GM19035 (cell line): ENCODE data around the gene FAM20B.

Source experiments
- ATAC-seq: cut with Tn5 transposase; IDR thresholded peaks from one replicate; pipeline ENCODE4 v1.9.1; 2021; ENCODE audit not compliant: unreplicated experiment

The FAM20B gene

GRCh38 chr1:179047636-179047997, 21.9 kb downstream of the FAM20B start:
- no peak for ATAC-seq

GRCh38 chr1:179048339-179049124, 22.8 kb downstream of the FAM20B start:
- no peak for ATAC-seq

GRCh38 chr1:179052776-179053175, 27.1 kb downstream of the FAM20B start:
- no peak for ATAC-seq

GRCh38 chr1:179053486-179053885, 27.8 kb downstream of the FAM20B start:
- ATAC-seq: no peak

GRCh38 chr1:179055937-179056336, 30.2 kb downstream of the FAM20B start:
- no peak for ATAC-seq

GRCh38 chr1:179058487-179059483, 33.1 kb downstream of the FAM20B start:
- ATAC-seq: no peak

GRCh38 chr1:179061360-179062282, 35.9 kb downstream of the FAM20B start:
- no peak for ATAC-seq

GRCh38 chr1:179066471-179066870, 40.8 kb downstream of the FAM20B start:
- ATAC-seq: no peak

GRCh38 chr1:179077396-179077795, 51.7 kb downstream of the FAM20B start:
- no peak for ATAC-seq

GRCh38 chr1:179079113-179079761, 53.5 kb downstream of the FAM20B start:
- ATAC-seq: peak; percentile 18

- ATAC-seq: peak; percentile 20
Observed at GRCh38 chr1:179080866-179081686, 55.4 kb downstream of the FAM20B start.

- peak; percentile 83 for ATAC-seq
Observed at GRCh38 chr1:179081687-179082332, 56.1 kb downstream of the FAM20B start, which contains the start of gene TOR3A. TOR3A (plus strand) TSS chr1:179082070; CDS start chr1:179082129, 59 bp downstream.

GRCh38 chr1:179082333-179082998, 56.8 kb downstream of the FAM20B start:
- ATAC-seq: peak; percentile 24

- ATAC-seq: peak; percentile 0
Observed at GRCh38 chr1:179082999-179083335, 57.3 kb downstream of the FAM20B start.

- ATAC-seq: peak; percentile 23
Observed at GRCh38 chr1:179083533-179083932, 57.8 kb downstream of the FAM20B start.

GRCh38 chr1:179087665-179088064, 62.0 kb downstream of the FAM20B start:
- ATAC-seq: no peak

- ATAC-seq: no peak
Observed at GRCh38 chr1:179089827-179090482, 64.3 kb downstream of the FAM20B start.

GRCh38 chr1:179090522-179090921, 64.8 kb downstream of the FAM20B start:
- ATAC-seq: no peak
